Natural killer cell (primary cell): ENCODE measurements around the gene GAS2L2. TPM values are rescaled to one million over a fixed set of nuclear protein-coding genes. Genes with fewer than 3 reads are reported as not detected.

Source experiments
- ATAC-seq, 3 donors: fragments of 150-1000 bp in 2 of 3; fragments of 200-7000 bp in 1 of 3; cut with Tn5 transposase; 1 replicate in 1 of 3; 2 replicates in 2 of 3; pipeline ENCODE4 v1.10.0; 2021; ENCODE audit warnings: mild to moderate bottlenecking in 2 of 3, moderate library complexity in 2 of 3
- DNase-seq, 2 donors: peaks; one replicate each; pipeline versions ENCODE4 v3.0.0 to v3.0.0-alpha.2; 2013 to 2021; ENCODE audit warnings: mixed read lengths in 1 of 2
- H3K27ac ChIP-seq: one replicate; pipeline ENCODE4 v1.5.1; 2013; ENCODE audit warnings: mild to moderate bottlenecking, low read length
- H3K27me3 ChIP-seq: one replicate; pipeline ENCODE4 v1.6.1; 2013; ENCODE audit warnings: low read length; ENCODE audit not compliant: control insufficient read depth, insufficient read depth
- H3K36me3 ChIP-seq: one replicate; pipeline ENCODE4 v1.6.1; 2013; ENCODE audit warnings: low read length; ENCODE audit not compliant: control insufficient read depth, insufficient read depth
- H3K4me1 ChIP-seq: one replicate; pipeline ENCODE4 v1.6.1; 2013; ENCODE audit warnings: low read length; ENCODE audit not compliant: control insufficient read depth, insufficient read depth
- H3K4me3 ChIP-seq: one replicate; pipeline ENCODE4 v1.5.1; 2013; ENCODE audit warnings: low read length
- H3K9me3 ChIP-seq: one replicate; pipeline ENCODE4 v1.6.1; 2013; ENCODE audit warnings: low read length; ENCODE audit not compliant: control insufficient read depth, insufficient read depth
- H3K27ac Mint-ChIP-seq, 2 donors: one replicate each; pipeline ENCODE4 v1.8.0; 2022; ENCODE audit warnings: mild to moderate bottlenecking in 2 of 2, mixed read lengths in 2 of 2, moderate library complexity in 1 of 2
- H3K27me3 Mint-ChIP-seq, 2 donors: one replicate each; pipeline ENCODE4 v1.8.0; 2022; ENCODE audit warnings: low read depth in 2 of 2, mixed read lengths in 2 of 2
- H3K36me3 Mint-ChIP-seq: one replicate; pipeline ENCODE4 v1.8.0; 2022; ENCODE audit warnings: mixed read lengths
- H3K4me1 Mint-ChIP-seq, 2 donors: one replicate each; pipeline ENCODE4 v1.8.0; 2022; ENCODE audit warnings: mixed read lengths in 2 of 2
- H3K4me3 Mint-ChIP-seq: one replicate; pipeline ENCODE4 v1.8.0; 2022; ENCODE audit warnings: mild to moderate bottlenecking, moderate library complexity, mixed read lengths
- H3K9me3 Mint-ChIP-seq, 2 donors: one replicate each; pipeline ENCODE4 v1.8.0; 2022; ENCODE audit warnings: mixed read lengths in 2 of 2
- WGBS: methylation state at CpG from one replicate; pipeline ENCODE4 v1.1.7; 2013; ENCODE audit warnings: missing lambda C conversion rate; ENCODE audit not compliant: insufficient coverage; 5-methylcytosine and 5-hydroxymethylcytosine counted together
- intact Hi-C: fragments of 100-400 bp; cut with micrococcal nuclease; formaldehyde crosslinking; loops from one replicate; pipeline ENCODE4 v1.14.2; 2022
- total RNA-seq, 4 donors: library from RNA; stranded (reverse); fragments of 120-200 nt in 1 of 4; gene quantifications; one replicate each; pipeline versions ENCODE4 v1.2.3 to v1.2.4, GENCODE V29; 2013 to 2022
- TF ChIP-seq, protein P1 (sequence below): fragments of 200-600 bp; IDR thresholded peaks from one replicate; pipeline ENCODE4 v1.8.0; 2022; ENCODE audit warnings: antibody characterized with exemption

The GAS2L2 gene
- total RNA-seq, 3 donors from 2014 or later (not counting 1 experiment from before 2014, with no cell fraction given), result 0.23 TPM; not detected in 2

DNA sequence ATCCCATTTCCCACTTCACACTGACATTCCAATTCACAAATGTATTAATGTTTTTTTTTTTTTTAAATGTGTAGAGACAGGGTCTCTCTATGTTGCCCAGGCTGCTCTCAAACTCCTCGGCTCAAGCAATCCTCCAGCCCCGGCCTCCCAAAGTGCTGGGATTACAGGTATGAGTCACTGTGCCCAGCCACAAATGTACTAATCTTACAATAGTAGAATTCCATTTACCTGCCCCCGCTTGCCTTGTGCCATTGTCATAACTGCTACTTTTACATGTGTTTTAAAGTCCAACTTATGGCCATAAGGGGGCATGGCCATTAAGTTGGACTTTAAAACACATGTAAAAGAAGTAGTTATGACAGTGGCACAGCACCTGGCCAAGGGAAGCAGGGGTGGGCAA is 37.8 kb upstream of the GAS2L2 start:
- no peak for ATAC-seq
- no peak overlapping the region for H3K4me3 ChIP-seq
- H3K27me3 Mint-ChIP-seq, result peaks cover 38 to 44% of the 10 kb centered on the region in 2 donors
- H3K36me3 Mint-ChIP-seq, result no peaks in the 10 kb centered on the region
- peaks cover 17% of the 10 kb centered on the region for H3K27me3 ChIP-seq
- no peak overlapping the region for H3K4me3 Mint-ChIP-seq
- intact Hi-C loops, result no loop called here
- H3K4me1 Mint-ChIP-seq, result peaks cover 0 to 13% of the 10 kb centered on the region in 2 donors
- no peak for DNase-seq
- no peak overlapping the region for H3K27ac ChIP-seq
- 93% methylated on average over 3 of the region's 3 CpGs for WGBS
- peaks cover 9% of the 10 kb centered on the region for H3K4me1 ChIP-seq
- no peaks in the 10 kb centered on the region for H3K9me3 Mint-ChIP-seq
- TF ChIP-seq, protein P1, sequence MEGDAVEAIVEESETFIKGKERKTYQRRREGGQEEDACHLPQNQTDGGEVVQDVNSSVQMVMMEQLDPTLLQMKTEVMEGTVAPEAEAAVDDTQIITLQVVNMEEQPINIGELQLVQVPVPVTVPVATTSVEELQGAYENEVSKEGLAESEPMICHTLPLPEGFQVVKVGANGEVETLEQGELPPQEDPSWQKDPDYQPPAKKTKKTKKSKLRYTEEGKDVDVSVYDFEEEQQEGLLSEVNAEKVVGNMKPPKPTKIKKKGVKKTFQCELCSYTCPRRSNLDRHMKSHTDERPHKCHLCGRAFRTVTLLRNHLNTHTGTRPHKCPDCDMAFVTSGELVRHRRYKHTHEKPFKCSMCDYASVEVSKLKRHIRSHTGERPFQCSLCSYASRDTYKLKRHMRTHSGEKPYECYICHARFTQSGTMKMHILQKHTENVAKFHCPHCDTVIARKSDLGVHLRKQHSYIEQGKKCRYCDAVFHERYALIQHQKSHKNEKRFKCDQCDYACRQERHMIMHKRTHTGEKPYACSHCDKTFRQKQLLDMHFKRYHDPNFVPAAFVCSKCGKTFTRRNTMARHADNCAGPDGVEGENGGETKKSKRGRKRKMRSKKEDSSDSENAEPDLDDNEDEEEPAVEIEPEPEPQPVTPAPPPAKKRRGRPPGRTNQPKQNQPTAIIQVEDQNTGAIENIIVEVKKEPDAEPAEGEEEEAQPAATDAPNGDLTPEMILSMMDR, result no peak
- H3K27ac Mint-ChIP-seq, result no peak overlapping the region
- H3K9me3 ChIP-seq, result no peaks in the 10 kb centered on the region
- H3K36me3 ChIP-seq, result no peaks in the 10 kb centered on the region

DNA sequence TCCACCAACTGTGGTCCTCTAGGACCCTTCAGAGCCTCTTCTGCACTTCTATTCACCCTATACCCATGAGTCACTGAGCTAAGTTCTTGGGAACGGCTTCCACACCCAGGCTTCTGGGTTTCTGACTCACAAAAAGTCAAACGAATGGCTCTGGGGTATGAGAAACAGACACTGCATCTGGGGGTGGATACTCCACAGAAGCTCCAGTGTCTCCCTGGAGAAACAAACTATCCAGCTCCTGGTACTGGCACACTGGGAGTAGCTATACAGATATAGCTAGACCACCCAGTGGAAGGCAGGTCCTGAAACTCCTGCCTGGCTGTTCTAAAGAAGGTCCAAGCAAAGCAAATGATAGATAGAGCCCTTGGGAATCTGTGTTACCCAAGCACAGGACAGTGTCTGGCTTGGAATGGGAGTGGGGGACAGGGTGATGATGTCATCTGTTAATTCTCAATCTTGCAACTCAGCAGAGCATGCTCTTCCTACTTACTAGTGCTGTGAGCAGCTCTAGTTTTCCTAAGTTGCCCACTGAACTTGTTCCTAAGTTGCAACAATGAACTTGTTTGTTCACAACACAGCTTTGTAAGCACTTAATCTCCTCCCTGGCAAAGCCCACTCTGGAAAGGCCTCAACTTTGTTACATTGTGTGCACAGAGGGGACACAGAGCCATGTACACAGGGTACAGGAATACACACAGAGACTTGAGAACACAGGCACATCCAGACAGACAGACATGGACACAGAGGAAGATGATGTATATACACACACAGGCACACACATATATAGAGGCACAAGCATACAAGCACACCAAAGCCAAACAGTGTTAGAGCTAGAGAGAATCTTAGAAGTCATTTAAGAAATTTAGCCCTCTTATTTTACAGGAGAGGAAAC is 35.7 kb upstream of the GAS2L2 start:
- 95% methylated on average over 2 of the region's 2 CpGs for WGBS
- Mint-ChIP-seq H3K4me1 (no peaks in the 10 kb centered on the region), H3K36me3 (no peaks in the 10 kb centered on the region), H3K4me3 (no peak overlapping the region), H3K27ac (no peak overlapping the region), H3K9me3 (no peaks in the 10 kb centered on the region), H3K27me3 (peaks cover 30 to 31% of the 10 kb centered on the region in 2 donors)
- Histone ChIP-seq H3K27ac (no peak overlapping the region), H3K36me3 (no peaks in the 10 kb centered on the region), H3K4me3 (no peak overlapping the region), H3K27me3 (peaks cover 6% of the 10 kb centered on the region), H3K4me1 (no peaks in the 10 kb centered on the region), H3K9me3 (no peaks in the 10 kb centered on the region)
- intact Hi-C loops, result no loop called here
- ATAC-seq (no peak), DNase-seq (no peak)
- TF ChIP-seq, protein P1, result no peak

DNA sequence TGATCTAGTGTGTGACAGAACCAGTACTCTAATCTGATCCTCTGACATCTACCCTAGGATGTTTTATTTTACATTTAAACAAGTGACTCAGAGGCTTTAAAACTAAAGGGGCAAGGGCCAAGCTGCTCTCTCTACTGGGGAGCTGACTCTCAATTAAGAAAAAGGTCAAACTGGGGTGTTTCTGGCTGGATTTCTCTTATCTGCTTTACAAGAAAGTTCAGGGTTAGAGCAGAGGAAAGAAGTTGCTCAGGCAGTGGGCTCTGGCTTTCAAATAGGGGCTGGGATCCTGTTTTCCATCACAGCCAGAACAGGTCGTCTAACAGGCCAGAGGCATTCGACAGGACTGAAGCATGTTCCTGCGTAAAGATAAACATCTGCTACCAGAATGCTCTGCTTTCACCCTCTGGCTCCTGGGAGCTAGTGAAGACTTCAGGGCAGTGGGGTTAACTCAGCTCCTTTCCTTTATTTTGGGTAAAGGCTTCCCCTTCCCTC is 33.9 kb upstream of the GAS2L2 start:
- 62% methylated on average over 3 of the region's 3 CpGs for WGBS
- ATAC-seq, result no peak
- Histone ChIP-seq H3K4me1 (no peaks in the 10 kb centered on the region), H3K27ac (no peak overlapping the region), H3K4me3 (no peak overlapping the region), H3K9me3 (no peaks in the 10 kb centered on the region), H3K27me3 (peaks cover 3% of the 10 kb centered on the region), H3K36me3 (no peaks in the 10 kb centered on the region)
- Mint-ChIP-seq H3K9me3 (no peaks in the 10 kb centered on the region), H3K36me3 (no peaks in the 10 kb centered on the region), H3K27me3 (peaks cover 20 to 21% of the 10 kb centered on the region in 2 donors), H3K27ac (no peak overlapping the region), H3K4me3 (no peak overlapping the region), H3K4me1 (no peaks in the 10 kb centered on the region)
- TF ChIP-seq, protein P1, result no peak
- intact Hi-C loops, result no loop called here
- no peak for DNase-seq
